CD4-positive, alpha-beta T cell treated with Interleukin-1 beta for 1 hour (primary cell): ENCODE measurements around the gene NCAN.

Source experiments
- DNase-seq, 2 donors: peaks; one replicate each; pipeline ENCODE4 v3.0.0-alpha.2; 2020 to 2022

NCAN gene

DNA sequence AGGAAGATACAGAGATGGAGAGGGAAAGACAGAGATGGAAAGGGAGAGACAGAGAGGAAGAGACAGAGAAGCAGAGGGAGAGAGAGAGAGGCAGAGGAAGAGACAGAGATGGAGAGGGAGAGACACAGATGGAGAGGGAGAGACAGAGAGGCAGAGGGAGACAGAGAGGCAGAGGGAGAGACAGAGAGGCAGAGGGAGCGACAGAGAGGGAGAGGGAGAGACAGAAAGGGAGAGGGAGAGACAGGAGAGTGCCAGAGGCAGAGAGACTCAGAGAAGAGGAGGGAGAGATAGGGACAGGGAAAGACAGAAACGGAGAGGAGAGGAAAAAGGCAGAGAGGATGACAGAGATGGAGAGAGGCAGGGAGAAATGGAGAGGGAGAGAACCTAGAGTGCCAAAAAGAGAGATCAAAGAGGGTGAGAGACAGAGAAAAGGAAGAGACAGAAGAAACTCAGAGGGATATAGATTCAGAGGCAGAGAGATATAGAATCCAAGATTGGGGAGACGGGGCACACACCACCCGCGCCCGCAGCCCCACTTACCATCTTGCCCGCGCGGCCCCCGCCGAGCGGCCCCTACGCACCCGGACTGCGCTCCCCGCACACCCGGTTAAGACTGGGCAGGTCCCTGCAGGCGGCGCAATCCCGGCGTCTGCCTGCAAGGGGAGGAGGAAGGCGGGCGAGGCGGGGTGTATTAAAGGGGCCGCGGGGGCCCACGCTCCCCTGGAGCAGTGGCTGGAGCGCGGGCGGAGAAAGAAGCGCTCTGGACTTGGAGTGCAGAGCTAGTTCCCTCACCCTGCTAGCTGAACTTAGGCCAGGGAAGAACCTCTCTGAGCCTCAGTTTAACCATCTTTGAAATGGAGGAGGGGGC is 50.7 kb downstream of the NCAN start:
- no peak for DNase-seq

DNA sequence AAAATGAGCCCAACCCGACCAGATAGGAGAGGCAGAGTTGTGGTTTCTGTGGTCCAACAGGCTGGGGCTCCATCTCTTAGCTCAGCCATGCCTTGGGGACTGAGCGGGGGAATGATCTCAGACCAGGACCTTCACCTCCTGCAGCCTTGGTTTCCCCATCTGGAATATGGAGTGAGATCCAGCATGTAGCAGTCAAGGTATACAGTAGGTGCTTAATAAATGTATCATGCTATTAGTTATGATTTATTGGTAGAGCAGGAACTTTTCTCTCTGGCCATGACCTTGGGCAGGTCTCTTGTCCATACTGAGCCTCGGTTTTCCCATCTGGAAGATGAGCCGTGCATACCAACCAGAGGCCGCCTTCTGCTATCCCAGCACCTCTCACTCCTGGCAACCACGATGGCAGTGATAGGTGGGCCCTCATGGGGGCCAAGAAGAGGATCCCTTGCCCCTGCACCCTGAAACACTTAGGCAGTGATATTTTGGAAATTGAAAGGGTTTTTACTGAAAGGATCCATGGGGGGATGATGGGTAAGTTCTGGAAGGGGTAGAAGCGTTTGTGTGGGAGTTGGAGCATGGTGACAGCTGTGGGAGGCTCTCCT is 52.2 kb downstream of the NCAN start:
- no peak for DNase-seq

DNA sequence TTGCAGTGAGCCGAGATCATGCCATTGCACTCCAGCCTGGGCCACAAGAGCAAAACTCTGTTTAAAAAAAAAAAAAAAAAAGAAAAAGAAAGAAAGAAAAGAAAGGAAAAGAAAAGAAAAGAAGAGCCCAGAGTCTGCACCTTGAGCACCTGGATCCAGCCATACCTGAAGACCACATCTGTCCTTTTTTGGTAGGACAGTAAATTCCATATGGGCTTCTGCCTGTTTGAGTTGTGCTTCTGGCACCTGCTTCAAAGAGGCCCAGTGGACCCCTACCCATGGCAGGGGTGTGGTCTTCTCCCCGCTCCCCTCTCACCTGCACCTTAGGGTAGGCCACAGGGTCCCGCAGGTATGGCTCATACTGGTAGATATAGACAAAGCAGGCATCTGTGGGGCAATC is 55.5 kb downstream of the NCAN start:
- DNase-seq, result no peak

- no peak for DNase-seq
Measured at GRCh38 chr19:19268453-19269385, 57.0 kb downstream of the NCAN start.

DNA sequence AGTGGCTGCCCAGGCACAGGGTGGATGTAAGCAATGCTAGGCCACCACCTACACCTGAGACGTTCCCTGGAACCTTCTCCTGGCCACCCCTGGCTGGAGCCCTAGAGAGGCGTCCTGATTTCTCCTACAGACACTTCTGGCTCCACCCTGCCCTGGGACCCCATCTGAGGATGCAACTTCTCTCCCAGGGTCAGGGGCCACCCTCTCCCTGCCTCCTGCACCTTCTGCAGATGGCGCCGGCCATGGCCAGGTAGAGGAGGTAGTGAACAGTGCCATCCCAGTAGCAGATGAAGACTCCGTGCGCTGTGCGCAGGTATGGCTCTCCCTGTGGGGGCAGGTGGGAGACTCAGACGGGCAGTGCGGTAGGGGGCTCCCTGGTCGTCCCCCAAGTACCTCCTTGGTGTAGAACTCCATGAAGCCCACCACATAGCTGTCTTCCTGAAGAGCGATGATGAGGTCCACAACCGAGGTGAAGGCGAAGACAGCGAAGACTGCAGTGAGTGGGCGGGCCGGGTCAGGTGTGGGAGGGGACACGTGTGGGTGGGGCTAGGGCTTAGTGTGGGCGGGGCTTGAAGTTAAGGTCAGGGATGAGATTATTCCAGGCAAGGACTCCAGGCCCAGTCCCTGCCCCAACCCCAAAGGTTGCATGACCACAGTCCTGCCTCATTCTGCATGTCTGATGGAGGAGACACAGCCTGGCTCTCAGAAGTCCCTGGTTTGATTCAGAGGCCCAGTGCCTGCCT is 58.4 kb downstream of the NCAN start:
- no peak for DNase-seq

DNA sequence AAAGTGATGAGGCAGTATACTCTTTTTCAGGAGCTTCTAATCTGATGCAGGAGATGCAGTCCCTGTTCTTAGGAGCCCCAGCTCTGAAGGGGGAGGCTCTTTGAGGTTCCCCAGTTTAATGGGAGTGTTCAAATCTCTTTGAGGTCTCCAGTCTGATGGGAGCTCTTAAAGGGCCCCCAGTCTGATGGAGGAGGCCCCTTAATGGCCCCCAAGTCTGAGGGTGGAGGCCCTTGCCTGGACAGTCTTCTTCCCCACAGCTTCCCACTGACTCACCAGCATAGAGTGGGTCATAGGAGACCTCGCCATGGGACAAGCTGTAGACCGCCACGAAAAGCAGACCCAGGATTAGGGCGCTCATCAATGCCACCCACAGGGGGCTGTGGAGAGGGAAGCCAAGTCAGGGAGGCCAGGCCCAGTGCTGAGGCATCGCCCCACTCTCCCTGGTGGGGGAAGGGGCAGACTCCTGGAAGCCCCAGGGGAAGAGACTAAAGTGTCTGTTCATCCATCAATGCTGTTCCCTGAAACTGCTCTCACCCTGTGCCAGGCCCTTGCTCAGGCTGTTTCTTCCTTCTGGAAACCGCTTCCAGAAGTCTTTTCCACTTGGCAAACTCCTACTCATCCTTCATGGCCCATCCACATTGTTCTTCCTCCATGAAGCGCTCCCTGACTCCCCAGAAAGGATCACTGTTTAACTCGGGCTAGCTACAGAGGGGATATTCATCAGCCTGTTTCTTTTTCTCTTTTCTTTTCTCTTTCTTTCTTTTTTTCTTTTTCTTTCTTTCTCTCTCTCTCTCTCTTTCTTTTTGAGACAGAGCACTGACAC is 59.2 kb downstream of the NCAN start:
- DNase-seq, result no peak

GRCh38 chr19:19271828-19272599 is 60.3 kb downstream of the NCAN start:
- DNase-seq, result no peak

- no peak for DNase-seq
Measured at GRCh38 chr19:19274146-19274545, 62.4 kb downstream of the NCAN start.

- no peak for DNase-seq
Measured at GRCh38 chr19:19274716-19275565, 63.2 kb downstream of the NCAN start.

GRCh38 chr19:19276386-19276785 is 64.6 kb downstream of the NCAN start:
- no peak for DNase-seq

DNA sequence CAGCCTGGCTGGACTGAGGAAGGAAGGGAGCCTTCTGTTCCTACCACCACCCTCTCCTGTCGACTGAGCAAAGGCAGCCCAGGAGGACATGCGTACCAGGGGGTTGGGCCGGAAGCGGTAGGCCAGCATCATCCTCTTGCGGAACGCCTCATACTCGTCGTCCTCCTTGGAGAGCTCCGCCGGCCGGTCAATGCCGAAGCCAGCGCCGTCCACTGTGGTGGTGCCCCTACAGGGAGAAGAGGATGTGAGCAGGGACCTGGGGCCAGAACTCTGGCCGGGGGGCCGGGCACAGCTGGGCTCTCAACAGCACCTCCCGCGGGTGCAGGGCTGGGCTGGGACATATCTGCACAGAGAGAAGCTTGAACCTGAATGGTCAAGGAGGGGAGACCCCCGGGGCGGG is 65.1 kb downstream of the NCAN start:
- DNase-seq, result no peak

DNA sequence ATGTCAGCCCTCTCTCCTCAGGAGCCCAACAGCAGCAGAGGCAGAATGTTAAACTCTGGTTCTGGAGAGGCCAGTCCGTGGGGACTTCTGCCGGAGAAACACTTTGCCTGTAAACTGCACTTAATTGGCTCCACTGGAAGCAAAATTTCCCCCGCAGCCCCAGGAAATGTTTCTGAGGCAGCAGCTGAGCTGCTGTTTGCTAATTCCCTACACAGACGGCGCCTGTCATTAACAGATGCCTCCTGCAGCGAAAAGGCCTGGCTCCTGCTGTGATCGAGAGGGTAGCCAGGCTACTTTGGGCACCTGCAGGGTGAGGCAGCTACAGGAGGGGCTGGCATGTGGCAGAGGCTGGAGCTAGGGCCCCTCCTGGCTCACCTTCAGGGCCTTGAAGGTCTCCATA is 66.6 kb downstream of the NCAN start:
- DNase-seq, result no peak

GRCh38 chr19:19279062-19279612 is 67.4 kb downstream of the NCAN start:
- DNase-seq, result no peak

DNA sequence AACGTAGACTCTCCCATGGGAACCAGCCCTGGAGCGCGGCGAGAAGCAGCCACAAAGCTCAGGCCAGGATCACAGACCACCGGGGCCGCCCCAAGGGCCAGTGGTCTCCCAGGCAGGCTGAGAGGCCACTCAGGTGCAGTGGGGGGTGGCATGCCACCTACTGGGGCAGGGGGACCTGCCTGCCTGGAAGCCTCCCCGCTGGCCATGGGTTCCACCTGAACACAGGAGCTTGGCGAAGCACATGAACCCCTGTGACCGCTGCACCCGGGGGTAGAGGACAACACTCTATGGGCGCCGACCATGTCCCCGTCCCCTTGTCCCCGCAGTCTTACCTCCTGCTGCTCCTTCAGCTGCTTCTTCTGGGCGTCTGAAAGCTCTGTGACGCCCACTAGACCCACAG is 68.1 kb downstream of the NCAN start:
- DNase-seq, result no peak

DNA sequence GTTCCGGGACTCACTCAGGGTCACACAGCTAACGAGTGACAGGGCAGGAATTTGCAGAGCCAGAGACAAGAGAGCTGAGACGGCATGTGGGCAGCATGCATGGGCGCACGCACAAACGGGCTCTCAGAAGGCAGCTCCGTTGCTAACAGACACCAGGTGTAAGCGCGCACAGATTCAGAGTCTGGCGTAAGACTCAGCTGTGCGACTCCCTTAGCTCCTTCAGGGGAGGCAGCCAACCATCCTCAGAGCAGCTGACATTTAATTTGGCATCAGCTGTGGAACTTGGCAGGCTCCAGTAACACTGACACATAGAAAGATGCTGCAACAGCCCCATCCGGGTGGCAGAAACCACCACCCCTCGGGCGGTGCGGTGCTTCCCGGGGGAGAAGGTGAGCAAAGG is 68.8 kb downstream of the NCAN start:
- no peak for DNase-seq

- no peak for DNase-seq
Measured at GRCh38 chr19:19285686-19286085, 73.9 kb downstream of the NCAN start.

GRCh38 chr19:19292607-19293006 is 80.8 kb downstream of the NCAN start:
- DNase-seq, result no peak

GRCh38 chr19:19294914-19295313 is 83.2 kb downstream of the NCAN start:
- DNase-seq, result no peak

DNA sequence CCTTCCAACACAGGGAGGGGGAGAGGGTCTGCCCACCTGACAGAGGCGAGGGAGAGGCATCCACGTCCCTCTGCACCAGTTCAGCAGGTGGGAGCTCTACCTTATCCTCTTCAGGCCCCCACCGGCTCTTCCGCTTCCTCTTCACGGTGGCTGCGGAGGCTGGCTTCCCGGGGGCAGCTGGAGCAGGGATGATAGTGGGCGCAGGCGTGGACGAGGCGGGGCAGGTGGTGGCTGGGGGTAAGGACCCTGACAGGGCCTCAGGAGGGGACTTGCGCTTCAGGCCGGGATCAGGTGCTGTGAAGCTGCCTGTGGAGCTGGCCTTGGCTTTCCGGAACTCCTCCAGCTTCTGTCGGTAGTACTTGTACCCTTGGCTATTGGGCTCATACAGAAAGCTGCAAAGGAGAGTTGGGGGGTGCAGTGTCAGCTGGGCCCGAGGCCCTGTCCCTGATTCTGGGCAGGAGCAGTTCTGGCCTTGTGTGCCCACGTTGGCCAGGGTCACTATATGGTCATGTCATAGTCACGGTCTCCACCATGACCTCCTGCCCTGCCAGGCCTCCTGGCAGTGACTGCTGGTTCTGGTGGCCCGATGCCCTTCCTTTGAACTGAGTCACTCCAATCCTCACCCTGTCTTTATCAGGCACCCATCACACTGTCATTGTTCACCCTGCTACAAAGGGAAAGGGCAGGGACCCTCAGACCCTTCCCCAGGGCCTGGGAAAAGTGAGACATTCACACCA is 85.4 kb downstream of the NCAN start:
- DNase-seq, result no peak
